GM13976 (cell line): ENCODE measurements around the gene KCTD21.

Experiments used
- DNase-seq: peaks from one replicate; pipeline ENCODE4 v3.0.0; 2012; ENCODE audit warnings: low spot score
- CTCF ChIP-seq: IDR thresholded peaks from 2 replicates; pipeline ENCODE4 v1.5.1; 2012; ENCODE audit warnings: borderline replicate concordance, mild to moderate bottlenecking; ENCODE audit not compliant: insufficient read depth; ENCODE audit errors: extremely low read depth, missing control alignments, control extremely low read depth
- in situ Hi-C: fragments of 300-500 bp; cut with MboI; formaldehyde crosslinking; loops from one replicate; pipeline ENCODE4 v1.12.0; 2022; ENCODE audit warnings: low sequenced_read_pairs, mixed read lengths, inconsistent platforms; ENCODE audit not compliant: unreplicated experiment

Gene KCTD21

GRCh38 chr11:78199653-78200015, 11.2 kb upstream of the KCTD21 start:
- in situ Hi-C loops, result no loop called here
- no peak for DNase-seq
- TF ChIP-seq CTCF, result no peak

- no peak for TF ChIP-seq CTCF
- DNase-seq, result no peak
- in situ Hi-C loops, result no loop called here
Observed at GRCh38 chr11:78199015-78199652, 10.7 kb upstream of the KCTD21 start.

GRCh38 chr11:78197816-78198215, 9.4 kb upstream of the KCTD21 start:
- in situ Hi-C loops, result no loop called here

GRCh38 chr11:78196661-78197091, 8.2 kb upstream of the KCTD21 start:
- in situ Hi-C loops, result no loop called here
- DNase-seq, result no peak
- TF ChIP-seq CTCF, result no peak

More at GRCh38 chr11:78197816-78198215, 9.4 kb upstream of the KCTD21 start:
- TF ChIP-seq CTCF, result no peak
- DNase-seq, result no peak

GRCh38 chr11:78195917-78196560, 7.6 kb upstream of the KCTD21 start:
- in situ Hi-C loops, result no loop called here
- DNase-seq, result no peak

GRCh38 chr11:78194490-78194889, 6.1 kb upstream of the KCTD21 start:
- in situ Hi-C loops, result no loop called here
- no peak for TF ChIP-seq CTCF
- no peak for DNase-seq

More at GRCh38 chr11:78195917-78196560, 7.6 kb upstream of the KCTD21 start:
- TF ChIP-seq CTCF, result no peak
